GM23338 (cell line): Measurements from ENCODE around the gene PLA2G2E. TPM values are rescaled to one million over a fixed set of nuclear protein-coding genes. Genes with fewer than 3 reads are reported as not detected.

ENCODE experiments used
- ATAC-seq: fragments of 200-7000 bp; cut with Tn5 transposase; 3 replicates; pipeline ENCODE4 v1.9.1; 2020
- DNase-seq: peaks from one replicate; pipeline ENCODE4 v3.0.0-alpha.2; 2015; ENCODE audit warnings: low spot score
- H2AFZ ChIP-seq: fragments of 200-600 bp; sonication (generic); 2 replicates; pipeline ENCODE4 v1.8.0; 2016; ENCODE audit warnings: antibody characterized with exemption, mild to moderate bottlenecking, moderate library complexity
- H3F3A ChIP-seq: fragments of 200-600 bp; sonication (generic); replicated peaks from 2 replicates; pipeline ENCODE4 v1.8.0; 2017; ENCODE audit warnings: antibody characterized with exemption, mixed run types, low read depth
- H3K27ac ChIP-seq: fragments of 200-600 bp; sonication (generic); 2 replicates; pipeline ENCODE4 v1.6.1; 2016; ENCODE audit warnings: low read depth
- H3K27me3 ChIP-seq: fragments of 200-600 bp; sonication (generic); 2 replicates; pipeline ENCODE4 v1.8.0; 2016; ENCODE audit warnings: mild to moderate bottlenecking, mixed run types, moderate library complexity; ENCODE audit not compliant: insufficient read depth
- H3K36me3 ChIP-seq: fragments of 200-600 bp; sonication (generic); 2 replicates; pipeline ENCODE4 v1.8.0; 2016; ENCODE audit warnings: mild to moderate bottlenecking; ENCODE audit not compliant: insufficient read depth
- H3K4me1 ChIP-seq: fragments of 200-600 bp; sonication (generic); 2 replicates; pipeline ENCODE4 v1.8.0; 2016; ENCODE audit warnings: mild to moderate bottlenecking, moderate library complexity; ENCODE audit not compliant: insufficient read depth
- H3K4me2 ChIP-seq: fragments of 200-600 bp; sonication (generic); 2 replicates; pipeline ENCODE4 v1.7.1; 2017; ENCODE audit warnings: mixed run types
- H3K4me3 ChIP-seq: fragments of 200-600 bp; sonication (generic); 2 replicates; pipeline ENCODE4 v1.6.1; 2016; ENCODE audit warnings: mixed run types
- H3K79me2 ChIP-seq: fragments of 200-600 bp; sonication (generic); replicated peaks from 2 replicates; pipeline ENCODE4 v1.8.0; 2017; ENCODE audit warnings: mild to moderate bottlenecking; ENCODE audit not compliant: insufficient read depth
- H3K9me2 ChIP-seq: fragments of 200-600 bp; sonication (generic); 2 replicates; pipeline ENCODE4 v1.8.0; 2017; ENCODE audit not compliant: insufficient read depth
- H4K20me1 ChIP-seq: fragments of 200-600 bp; sonication (generic); replicated peaks from 2 replicates; pipeline ENCODE4 v1.8.0; 2017; ENCODE audit warnings: mild to moderate bottlenecking; ENCODE audit not compliant: insufficient read depth
- H3K27ac Mint-ChIP-seq: 2 replicates; pipeline ENCODE4 v1.8.0; 2020; ENCODE audit warnings: inconsistent platforms, mild to moderate bottlenecking, moderate library complexity, mixed read lengths
- H3K27me3 Mint-ChIP-seq: 3 replicates; pipeline ENCODE4 v1.8.0; 2022; ENCODE audit warnings: low read depth, mild to moderate bottlenecking, moderate library complexity, mixed read lengths, inconsistent platforms; ENCODE audit not compliant: insufficient read depth, poor library complexity
- H3K36me3 Mint-ChIP-seq: 3 replicates; pipeline ENCODE4 v1.8.0; 2021; ENCODE audit warnings: low read depth, mild to moderate bottlenecking, inconsistent platforms, moderate library complexity, mixed read lengths
- H3K4me1 Mint-ChIP-seq: 3 replicates; pipeline ENCODE4 v1.8.0; 2020; ENCODE audit warnings: mild to moderate bottlenecking, inconsistent platforms, mixed read lengths
- H3K4me3 Mint-ChIP-seq: 3 replicates; pipeline ENCODE4 v1.8.0; 2021; ENCODE audit warnings: moderate library complexity, mild to moderate bottlenecking, inconsistent platforms, mixed read lengths
- H3K9me3 Mint-ChIP-seq: 3 replicates; pipeline ENCODE4 v1.8.0; 2020; ENCODE audit warnings: moderate library complexity, mild to moderate bottlenecking, inconsistent platforms, mixed read lengths
- CREB1 ChIP-seq: fragments of 250-450 bp; sonication (Bioruptor Pico); IDR thresholded peaks from 2 replicates; pipeline ENCODE4 v1.5.0; 2020; ENCODE audit warnings: low read depth, mild to moderate bottlenecking, moderate library complexity
- ETS1 ChIP-seq: IDR thresholded peaks from 2 replicates; pipeline ENCODE4 v1.6.1; 2016; ENCODE audit warnings: antibody characterized with exemption
- EZH2 ChIP-seq: fragments of 200-600 bp; sonication (generic); IDR thresholded peaks from one replicate; pipeline ENCODE4 v1.8.0; 2017; ENCODE audit warnings: antibody characterized with exemption, mild to moderate bottlenecking, low read depth; ENCODE audit not compliant: unreplicated experiment
- EZH2phosphoT487 ChIP-seq: fragments of 200-600 bp; sonication (generic); IDR thresholded peaks from one replicate; pipeline ENCODE4 v1.8.1; 2018; ENCODE audit warnings: antibody characterized with exemption; ENCODE audit not compliant: unreplicated experiment
- JUNB ChIP-seq: IDR thresholded peaks from one replicate; pipeline ENCODE4 v1.6.1; 2016; ENCODE audit warnings: antibody characterized with exemption; ENCODE audit not compliant: unreplicated experiment
- NANOG ChIP-seq: IDR thresholded peaks from 2 replicates; pipeline ENCODE4 v1.6.1; 2016; ENCODE audit warnings: antibody characterized with exemption, borderline replicate concordance
- STAT1 ChIP-seq: IDR thresholded peaks from one replicate; pipeline ENCODE4 v1.6.1; 2016; ENCODE audit warnings: antibody characterized with exemption; ENCODE audit not compliant: unreplicated experiment
- ZNF114 ChIP-seq: fragments of 250-450 bp; sonication (Bioruptor Pico); IDR thresholded peaks from 2 replicates; pipeline ENCODE4 v1.5.0; 2020; ENCODE audit warnings: mild to moderate bottlenecking, moderate library complexity
- ZNF331 ChIP-seq: fragments of 250-450 bp; sonication (Bioruptor Pico); IDR thresholded peaks from 2 replicates; pipeline ENCODE4 v1.5.0; 2020; ENCODE audit warnings: low read depth, mild to moderate bottlenecking, moderate library complexity
- polyA plus RNA-seq: library from polyadenylated mRNA; unstranded; fragments of >200 nt; fragmentation: Nextera tagmentation; extraction: Ambion mirVana; gene quantifications from 2 replicates; pipeline ENCODE4 v1.2.1, GENCODE V29; 2016
- total RNA-seq: library from RNA; depleted of rRNA; stranded (reverse); fragments of >200 nt; shearing (Covaris generic); gene quantifications from 2 replicates; pipeline ENCODE4 v1.2.3, GENCODE V29; 2014
- TF ChIP-seq, protein P1 (sequence below), 2 experiments: fragments of 200-600 bp in 1 of 2; sonication (generic) in 1 of 2; conservative IDR thresholded peaks; 2 replicates each; pipeline versions ENCODE4 v1.5.1 to v1.6.1; 2016 to 2017; ENCODE audit warnings: antibody characterized with exemption in 2 of 2, low read depth in 2 of 2, mild to moderate bottlenecking in 2 of 2, moderate library complexity in 1 of 2
- TF ChIP-seq, protein P2 (sequence below): IDR thresholded peaks from one replicate; pipeline ENCODE4 v1.6.1; 2018; ENCODE audit warnings: antibody characterized with exemption; ENCODE audit not compliant: unreplicated experiment

Gene PLA2G2E
- total and polyA plus RNA-seq, 2 experiments from 2014 or later = not detected

GRCh38 chr1:19938472-19938871 is 15.1 kb upstream of the PLA2G2E start:
- Histone ChIP-seq H3K4me1 (no peaks in the 10 kb centered on the region), H2AFZ (no peak overlapping the region)
- no peak for ATAC-seq

DNA sequence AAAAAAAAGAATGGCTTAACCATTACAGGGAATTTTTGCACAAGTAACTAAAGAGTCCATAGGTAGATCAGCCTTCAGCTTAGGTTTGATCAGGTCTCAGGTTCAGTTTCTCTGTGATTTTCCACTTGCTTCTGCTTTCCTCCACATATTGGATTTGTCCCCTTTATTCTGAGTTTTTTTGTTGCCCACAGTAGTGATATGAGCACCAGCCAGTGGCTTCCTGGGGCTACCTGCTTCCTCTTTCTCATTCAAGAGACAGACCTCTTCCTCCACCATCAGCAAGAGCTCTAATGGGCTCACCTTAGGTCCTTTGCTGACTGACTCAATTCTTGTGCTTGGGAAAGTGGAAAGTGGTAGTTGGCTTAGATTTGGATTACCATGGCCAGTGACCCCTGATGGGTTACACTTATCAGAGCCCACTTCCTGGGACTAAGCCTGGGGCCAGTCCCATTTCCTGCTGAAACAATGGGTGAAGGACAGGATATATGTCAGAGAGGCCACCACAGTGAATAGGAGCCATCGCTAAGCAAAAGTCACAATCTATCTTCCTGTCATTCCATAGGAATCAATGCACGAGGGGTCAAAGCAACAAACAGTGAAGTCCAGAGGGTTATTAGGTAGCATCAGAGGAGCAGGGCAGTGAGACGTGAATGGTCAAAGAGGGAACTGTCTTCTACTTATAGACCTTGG is 12.8 kb upstream of the PLA2G2E start:
- no peak overlapping the region for H3K27ac Mint-ChIP-seq
- peaks cover 10% of the 10 kb centered on the region for H3K9me2 ChIP-seq
- no peaks in the 10 kb centered on the region for H3F3A ChIP-seq
- DNase-seq = no peak
- no peaks in the 10 kb centered on the region; the same call in 2 of the 3 replicates for H3K4me1 Mint-ChIP-seq
- no peaks in the 10 kb centered on the region for H3K36me3 ChIP-seq
- peaks cover 2% of the 10 kb centered on the region for H3K27me3 Mint-ChIP-seq
- H2AFZ ChIP-seq = no peak overlapping the region
- H3K36me3 Mint-ChIP-seq = peaks cover 21% of the 10 kb centered on the region
- H3K9me3 Mint-ChIP-seq = peaks cover 26% of the 10 kb centered on the region
- TF ChIP-seq CREB1 = no peak
- no peak for TF ChIP-seq ZNF114 (CRISPR knock-in tag)
- no peak for TF ChIP-seq EZH2
- no peak for TF ChIP-seq EZH2phosphoT487
- TF ChIP-seq STAT1 = no peak
- no peak overlapping the region for H3K27ac ChIP-seq
- H3K4me1 ChIP-seq = no peaks in the 10 kb centered on the region
- H3K4me3 ChIP-seq = no peak overlapping the region
- H3K79me2 ChIP-seq = no peaks in the 10 kb centered on the region
- H4K20me1 ChIP-seq = no peaks in the 10 kb centered on the region
- no peak for ATAC-seq
- H3K4me3 Mint-ChIP-seq = no peak overlapping the region
- no peak overlapping the region for H3K4me2 ChIP-seq
- H3K27me3 ChIP-seq = no peaks in the 10 kb centered on the region

More at GRCh38 chr1:19938472-19938871, 15.1 kb upstream of the PLA2G2E start:
- Histone ChIP-seq H3K9me2 (peaks cover 10% of the 10 kb centered on the region), H3K4me2 (no peak overlapping the region), H3F3A (no peaks in the 10 kb centered on the region), H3K27me3 (no peaks in the 10 kb centered on the region), H4K20me1 (no peaks in the 10 kb centered on the region), H3K36me3 (no peaks in the 10 kb centered on the region), H3K27ac (no peak overlapping the region), H3K4me3 (no peak overlapping the region), H3K79me2 (no peaks in the 10 kb centered on the region)
- H3K27me3 Mint-ChIP-seq = peaks cover 2% of the 10 kb centered on the region
- H3K4me1 Mint-ChIP-seq = no peaks in the 10 kb centered on the region; the same call in 2 of the 3 replicates
- no peak for DNase-seq
- H3K4me3 Mint-ChIP-seq = no peak overlapping the region
- peaks cover 3% of the 10 kb centered on the region for H3K9me3 Mint-ChIP-seq
- no peak overlapping the region for H3K27ac Mint-ChIP-seq
- peaks cover 3% of the 10 kb centered on the region; the same call in 1 of the 3 replicates for H3K36me3 Mint-ChIP-seq
- TF ChIP-seq STAT1 (no peak), ETS1 (0 out of 2 replicates have a peak, but pooled peaks have one; percentile 22)

- no peaks in the 10 kb centered on the region for H4K20me1 ChIP-seq
- DNase-seq = no peak
- no peak overlapping the region for H3K4me2 ChIP-seq
- no peak overlapping the region for H3K27ac ChIP-seq
- H3K27me3 ChIP-seq = no peaks in the 10 kb centered on the region
- H2AFZ ChIP-seq = no peak overlapping the region
- H3K9me3 Mint-ChIP-seq = peaks cover 42% of the 10 kb centered on the region
- no peaks in the 10 kb centered on the region for H3K27me3 Mint-ChIP-seq
- no peak overlapping the region for H3K4me3 Mint-ChIP-seq
- no peak overlapping the region for H3K27ac Mint-ChIP-seq
- no peaks in the 10 kb centered on the region for H3K79me2 ChIP-seq
- H3F3A ChIP-seq = no peaks in the 10 kb centered on the region
- no peaks in the 10 kb centered on the region for H3K4me1 Mint-ChIP-seq
- no peak overlapping the region for H3K4me3 ChIP-seq
- no peaks in the 10 kb centered on the region for H3K36me3 ChIP-seq
- no peak for ATAC-seq
- peaks cover 14% of the 10 kb centered on the region; the same call in 1 of the 2 replicates for H3K9me2 ChIP-seq
- H3K36me3 Mint-ChIP-seq = peaks cover 27% of the 10 kb centered on the region
- H3K4me1 ChIP-seq = no peaks in the 10 kb centered on the region
- TF ChIP-seq, protein P1, sequence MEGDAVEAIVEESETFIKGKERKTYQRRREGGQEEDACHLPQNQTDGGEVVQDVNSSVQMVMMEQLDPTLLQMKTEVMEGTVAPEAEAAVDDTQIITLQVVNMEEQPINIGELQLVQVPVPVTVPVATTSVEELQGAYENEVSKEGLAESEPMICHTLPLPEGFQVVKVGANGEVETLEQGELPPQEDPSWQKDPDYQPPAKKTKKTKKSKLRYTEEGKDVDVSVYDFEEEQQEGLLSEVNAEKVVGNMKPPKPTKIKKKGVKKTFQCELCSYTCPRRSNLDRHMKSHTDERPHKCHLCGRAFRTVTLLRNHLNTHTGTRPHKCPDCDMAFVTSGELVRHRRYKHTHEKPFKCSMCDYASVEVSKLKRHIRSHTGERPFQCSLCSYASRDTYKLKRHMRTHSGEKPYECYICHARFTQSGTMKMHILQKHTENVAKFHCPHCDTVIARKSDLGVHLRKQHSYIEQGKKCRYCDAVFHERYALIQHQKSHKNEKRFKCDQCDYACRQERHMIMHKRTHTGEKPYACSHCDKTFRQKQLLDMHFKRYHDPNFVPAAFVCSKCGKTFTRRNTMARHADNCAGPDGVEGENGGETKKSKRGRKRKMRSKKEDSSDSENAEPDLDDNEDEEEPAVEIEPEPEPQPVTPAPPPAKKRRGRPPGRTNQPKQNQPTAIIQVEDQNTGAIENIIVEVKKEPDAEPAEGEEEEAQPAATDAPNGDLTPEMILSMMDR (conservative IDR thresholded peaks at IDR 0.05; ENCODE audit: low read depth in 2 of 2) = no peak
- TF ChIP-seq EZH2 (no peak), JUNB (no peak), ZNF331 (CRISPR knock-in tag) (no peak), ETS1 (no peak), NANOG (no peak)
- TF ChIP-seq, protein P2, sequence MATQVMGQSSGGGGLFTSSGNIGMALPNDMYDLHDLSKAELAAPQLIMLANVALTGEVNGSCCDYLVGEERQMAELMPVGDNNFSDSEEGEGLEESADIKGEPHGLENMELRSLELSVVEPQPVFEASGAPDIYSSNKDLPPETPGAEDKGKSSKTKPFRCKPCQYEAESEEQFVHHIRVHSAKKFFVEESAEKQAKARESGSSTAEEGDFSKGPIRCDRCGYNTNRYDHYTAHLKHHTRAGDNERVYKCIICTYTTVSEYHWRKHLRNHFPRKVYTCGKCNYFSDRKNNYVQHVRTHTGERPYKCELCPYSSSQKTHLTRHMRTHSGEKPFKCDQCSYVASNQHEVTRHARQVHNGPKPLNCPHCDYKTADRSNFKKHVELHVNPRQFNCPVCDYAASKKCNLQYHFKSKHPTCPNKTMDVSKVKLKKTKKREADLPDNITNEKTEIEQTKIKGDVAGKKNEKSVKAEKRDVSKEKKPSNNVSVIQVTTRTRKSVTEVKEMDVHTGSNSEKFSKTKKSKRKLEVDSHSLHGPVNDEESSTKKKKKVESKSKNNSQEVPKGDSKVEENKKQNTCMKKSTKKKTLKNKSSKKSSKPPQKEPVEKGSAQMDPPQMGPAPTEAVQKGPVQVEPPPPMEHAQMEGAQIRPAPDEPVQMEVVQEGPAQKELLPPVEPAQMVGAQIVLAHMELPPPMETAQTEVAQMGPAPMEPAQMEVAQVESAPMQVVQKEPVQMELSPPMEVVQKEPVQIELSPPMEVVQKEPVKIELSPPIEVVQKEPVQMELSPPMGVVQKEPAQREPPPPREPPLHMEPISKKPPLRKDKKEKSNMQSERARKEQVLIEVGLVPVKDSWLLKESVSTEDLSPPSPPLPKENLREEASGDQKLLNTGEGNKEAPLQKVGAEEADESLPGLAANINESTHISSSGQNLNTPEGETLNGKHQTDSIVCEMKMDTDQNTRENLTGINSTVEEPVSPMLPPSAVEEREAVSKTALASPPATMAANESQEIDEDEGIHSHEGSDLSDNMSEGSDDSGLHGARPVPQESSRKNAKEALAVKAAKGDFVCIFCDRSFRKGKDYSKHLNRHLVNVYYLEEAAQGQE = no peak
Measured at GRCh38 chr1:19934336-19934735, 10.9 kb upstream of the PLA2G2E start.
